SK-N-MC (cell line): ENCODE results near the gene DCUN1D2.

ENCODE experiments used
- DNase-seq: peaks from one replicate; pipeline ENCODE4 v3.0.0-alpha.2; 2011; ENCODE audit warnings: low read depth, low spot score
- H3K27ac ChIP-seq: fragments of 200-600 bp; sonication (generic); 2 replicates; pipeline ENCODE4 v1.5.1; 2016; ENCODE audit warnings: mixed run types
- H3K36me3 ChIP-seq: fragments of 200-600 bp; sonication (generic); 2 replicates; pipeline ENCODE4 v1.6.1; 2017; ENCODE audit warnings: antibody characterized with exemption, low read length, mixed read lengths; ENCODE audit not compliant: insufficient read depth
- H3K4me3 ChIP-seq: fragments of 200-600 bp; sonication (generic); 2 replicates; pipeline ENCODE4 v1.5.1; 2016
- H3K9ac ChIP-seq: fragments of 200-600 bp; sonication (generic); 2 replicates; pipeline ENCODE4 v1.8.0; 2017; ENCODE audit warnings: mixed run types, mixed read lengths; ENCODE audit not compliant: insufficient read length
- H3K9me3 ChIP-seq: fragments of 200-600 bp; sonication (generic); 2 replicates; pipeline ENCODE4 v1.6.1; 2017; ENCODE audit warnings: low read depth, mild to moderate bottlenecking, antibody characterized with exemption, low read length, moderate library complexity, mixed read lengths
- EZH2 ChIP-seq: fragments of 200-600 bp; sonication (generic); IDR thresholded peaks from one replicate; pipeline ENCODE4 v1.6.1; 2017; ENCODE audit warnings: antibody characterized with exemption
- FOXP2 ChIP-seq: optimal IDR thresholded peaks from 2 replicates; pipeline ENCODE3; 2011; ENCODE audit warnings: mild to moderate bottlenecking, moderate library complexity; ENCODE audit not compliant: insufficient read depth; ENCODE audit errors: extremely low read length, control extremely low read depth
- POLR2AphosphoS5 ChIP-seq: IDR thresholded peaks from 2 replicates; pipeline ENCODE4 v1.6.1; 2012; ENCODE audit warnings: mild to moderate bottlenecking, low read depth, low read length, borderline replicate concordance

The DCUN1D2 gene

GRCh38 chr13:113449693-113450347 lies 40.7 kb downstream of the DCUN1D2 start:
- Histone ChIP-seq H3K27ac (0 out of 2 replicates have a peak overlapping the region, but pooled peaks have one; percentile 36), H3K4me3 (peak overlapping the region; percentile 65), H3K9ac (peak overlapping the region; percentile 45), H3K9me3 (no peaks in the 10 kb centered on the region), H3K36me3 (no peaks in the 10 kb centered on the region)
- TF ChIP-seq FOXP2 (no peak), EZH2 (no peak), POLR2AphosphoS5 (no peak)
- no peak for DNase-seq

GRCh38 chr13:113448885-113449692 lies 41.4 kb downstream of the DCUN1D2 start:
- Histone ChIP-seq H3K4me3 (peak overlapping the region; percentile 65), H3K9me3 (no peaks in the 10 kb centered on the region), H3K36me3 (no peaks in the 10 kb centered on the region; the same call in 1 of the 2 replicates), H3K9ac (peak overlapping the region; percentile 45), H3K27ac (0 out of 2 replicates have a peak overlapping the region, but pooled peaks have one; percentile 36)
- peak; percentile 42 for DNase-seq
- peak; percentile 43; the same call in 1 of the 2 replicates for TF ChIP-seq POLR2AphosphoS5
- no peak for TF ChIP-seq EZH2
- TF ChIP-seq FOXP2 = no peak

GRCh38 chr13:113448545-113448884 lies 42.0 kb downstream of the DCUN1D2 start:
- Histone ChIP-seq H3K9me3 (no peaks in the 10 kb centered on the region), H3K36me3 (no peaks in the 10 kb centered on the region; the same call in 1 of the 2 replicates), H3K27ac (0 out of 2 replicates have a peak overlapping the region, but pooled peaks have one; percentile 31), H3K9ac (no peak overlapping the region), H3K4me3 (peak overlapping the region; percentile 33; the same call in 1 of the 2 replicates)
- DNase-seq = no peak
- TF ChIP-seq POLR2AphosphoS5 (no peak), EZH2 (no peak), FOXP2 (no peak)

- no peaks in the 10 kb centered on the region for H3K9me3 ChIP-seq
- peaks cover 6% of the 10 kb centered on the region; the same call in 1 of the 2 replicates for H3K36me3 ChIP-seq
- no peak overlapping the region for H3K4me3 ChIP-seq
- DNase-seq = no peak
- peak overlapping the region; percentile 5; the same call in 1 of the 2 replicates for H3K27ac ChIP-seq
- TF ChIP-seq EZH2 = no peak
- no peak for TF ChIP-seq FOXP2
- TF ChIP-seq POLR2AphosphoS5 = no peak
- H3K9ac ChIP-seq = no peak overlapping the region
Measured at GRCh38 chr13:113447596-113447995, 42.9 kb downstream of the DCUN1D2 start.

GRCh38 chr13:113446488-113446854 lies 44.0 kb downstream of the DCUN1D2 start:
- H3K9ac ChIP-seq = no peak overlapping the region
- peaks cover 16% of the 10 kb centered on the region; the same call in 1 of the 2 replicates for H3K36me3 ChIP-seq
- DNase-seq = no peak
- H3K4me3 ChIP-seq = no peak overlapping the region
- no peak for TF ChIP-seq EZH2
- H3K9me3 ChIP-seq = no peaks in the 10 kb centered on the region
- no peak overlapping the region for H3K27ac ChIP-seq

GRCh38 chr13:113445791-113446487 lies 44.6 kb downstream of the DCUN1D2 start:
- Histone ChIP-seq H3K36me3 (peaks cover 16% of the 10 kb centered on the region; the same call in 1 of the 2 replicates), H3K27ac (no peak overlapping the region), H3K9me3 (no peaks in the 10 kb centered on the region), H3K9ac (no peak overlapping the region), H3K4me3 (peak overlapping the region; percentile 28; the same call in 1 of the 2 replicates)
- TF ChIP-seq POLR2AphosphoS5 = no peak
- no peak for TF ChIP-seq FOXP2
- TF ChIP-seq EZH2 = no peak
- DNase-seq = no peak

- no peak overlapping the region for H3K9ac ChIP-seq
- H3K36me3 ChIP-seq = peaks cover 16% of the 10 kb centered on the region; the same call in 1 of the 2 replicates
- no peak overlapping the region for H3K4me3 ChIP-seq
- TF ChIP-seq EZH2 (no peak), POLR2AphosphoS5 (no peak), FOXP2 (no peak)
- H3K27ac ChIP-seq = no peak overlapping the region
- DNase-seq = no peak
- no peaks in the 10 kb centered on the region for H3K9me3 ChIP-seq
Measured at GRCh38 chr13:113443991-113444390, 46.5 kb downstream of the DCUN1D2 start.

- Histone ChIP-seq H3K27ac (no peak overlapping the region), H3K9ac (no peak overlapping the region), H3K4me3 (no peak overlapping the region), H3K36me3 (peaks cover 16% of the 10 kb centered on the region; the same call in 1 of the 2 replicates), H3K9me3 (no peaks in the 10 kb centered on the region)
- DNase-seq = no peak
- TF ChIP-seq EZH2 = no peak
- no peak for TF ChIP-seq FOXP2
- no peak for TF ChIP-seq POLR2AphosphoS5
Measured at GRCh38 chr13:113442985-113443362, 47.5 kb downstream of the DCUN1D2 start.
